Measurements from ENCODE around the gene GUSB. TPM values are rescaled to one million over a fixed set of nuclear protein-coding genes. Genes with fewer than 3 reads are reported as not detected.
A peak's percentile ranks its signal among the peaks of the same experiment; 100 is the strongest.
"Not testable (repeated sequence)": the region's sequence is repeated elsewhere in the genome, so short reads cannot be mapped to it uniquely, and the experiment has no call there.

Gene GUSB
- total RNA-seq, 1 donor, result 32.6 TPM

DNA sequence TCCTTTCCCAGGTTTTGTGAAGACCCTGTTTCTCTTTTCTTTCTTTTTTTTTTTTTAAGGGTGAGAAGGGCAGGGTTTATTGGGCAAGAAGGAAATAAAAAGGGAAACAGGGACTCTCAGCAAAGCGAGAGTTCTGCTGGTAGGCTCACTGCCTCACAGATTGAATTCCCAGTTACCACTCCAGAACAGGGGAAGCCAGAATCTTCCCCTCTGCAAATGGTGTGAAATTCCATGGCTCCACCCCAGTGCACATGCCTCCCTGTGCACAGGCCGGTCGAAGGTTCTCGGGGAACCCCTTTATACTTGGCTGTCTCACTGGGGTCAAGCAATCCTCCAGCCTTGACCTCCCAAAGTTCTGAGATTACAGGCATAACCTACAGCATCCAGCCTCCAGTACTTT lies 10.5 kb upstream of the GUSB start:
- Histone ChIP-seq H3K4me3 (ENCODE audit: insufficient read depth, low read length) (no peak overlapping the region), H3K4me1 (ENCODE audit: insufficient read depth, low read length) (no peaks in the 10 kb centered on the region), H3K79me2 (ENCODE audit: insufficient read depth, low read length) (no peaks in the 10 kb centered on the region), H3K9me3 (ENCODE audit: low read depth, low read length) (no peaks in the 10 kb centered on the region), H2AFZ (ENCODE audit: low read length) (no peak overlapping the region), H3K27me3 (ENCODE audit: insufficient read depth, low read length) (no peaks in the 10 kb centered on the region), H3K4me2 (ENCODE audit: insufficient read depth, low read length) (no peak overlapping the region), H3K27ac (ENCODE audit: low read depth, low read length) (no peak overlapping the region), H4K20me1 (ENCODE audit: insufficient read depth, low read length) (no peaks in the 10 kb centered on the region), H3K36me3 (ENCODE audit: insufficient read depth, low read length) (no peaks in the 10 kb centered on the region)
- DNase-seq (ENCODE audit: insufficient read length, low spot score, missing footprints), result no peak
- TF ChIP-seq, protein P1, sequence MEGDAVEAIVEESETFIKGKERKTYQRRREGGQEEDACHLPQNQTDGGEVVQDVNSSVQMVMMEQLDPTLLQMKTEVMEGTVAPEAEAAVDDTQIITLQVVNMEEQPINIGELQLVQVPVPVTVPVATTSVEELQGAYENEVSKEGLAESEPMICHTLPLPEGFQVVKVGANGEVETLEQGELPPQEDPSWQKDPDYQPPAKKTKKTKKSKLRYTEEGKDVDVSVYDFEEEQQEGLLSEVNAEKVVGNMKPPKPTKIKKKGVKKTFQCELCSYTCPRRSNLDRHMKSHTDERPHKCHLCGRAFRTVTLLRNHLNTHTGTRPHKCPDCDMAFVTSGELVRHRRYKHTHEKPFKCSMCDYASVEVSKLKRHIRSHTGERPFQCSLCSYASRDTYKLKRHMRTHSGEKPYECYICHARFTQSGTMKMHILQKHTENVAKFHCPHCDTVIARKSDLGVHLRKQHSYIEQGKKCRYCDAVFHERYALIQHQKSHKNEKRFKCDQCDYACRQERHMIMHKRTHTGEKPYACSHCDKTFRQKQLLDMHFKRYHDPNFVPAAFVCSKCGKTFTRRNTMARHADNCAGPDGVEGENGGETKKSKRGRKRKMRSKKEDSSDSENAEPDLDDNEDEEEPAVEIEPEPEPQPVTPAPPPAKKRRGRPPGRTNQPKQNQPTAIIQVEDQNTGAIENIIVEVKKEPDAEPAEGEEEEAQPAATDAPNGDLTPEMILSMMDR (IDR thresholded peaks at IDR 0.05; ENCODE audit: extremely low read depth, low read depth, low read length), result no peak

DNA sequence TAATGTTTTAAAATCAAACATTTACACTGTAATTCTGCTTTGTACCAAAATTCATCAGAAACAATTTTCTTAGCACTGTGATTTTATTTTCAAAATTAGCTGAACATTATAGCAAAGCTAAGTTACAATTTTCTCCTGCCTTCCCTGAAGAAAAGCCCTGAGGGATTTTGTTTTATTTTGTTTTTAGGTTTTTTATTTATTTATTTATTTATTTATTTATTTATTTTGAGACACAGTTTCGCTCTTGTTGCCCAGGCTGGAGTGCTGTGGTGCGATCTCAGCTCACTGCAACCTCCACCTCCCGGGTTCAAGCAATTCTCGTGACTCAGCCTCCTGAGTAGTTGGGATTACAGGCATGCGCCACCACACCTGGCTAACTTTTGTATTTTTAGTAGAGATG lies 9.8 kb upstream of the GUSB start:
- H3K4me3 ChIP-seq (ENCODE audit: insufficient read depth, low read length); H3K27me3 ChIP-seq (ENCODE audit: insufficient read depth, low read length); DNase-seq (ENCODE audit: insufficient read length, low spot score, missing footprints); H3K4me1 ChIP-seq (ENCODE audit: insufficient read depth, low read length); H2AFZ ChIP-seq (ENCODE audit: low read length); H3K9me3 ChIP-seq (ENCODE audit: low read depth, low read length); H4K20me1 ChIP-seq (ENCODE audit: insufficient read depth, low read length); H3K36me3 ChIP-seq (ENCODE audit: insufficient read depth, low read length); H3K79me2 ChIP-seq (ENCODE audit: insufficient read depth, low read length); H3K27ac ChIP-seq (ENCODE audit: low read depth, low read length); H3K4me2 ChIP-seq (ENCODE audit: insufficient read depth, low read length): not testable (repeated sequence)

DNA sequence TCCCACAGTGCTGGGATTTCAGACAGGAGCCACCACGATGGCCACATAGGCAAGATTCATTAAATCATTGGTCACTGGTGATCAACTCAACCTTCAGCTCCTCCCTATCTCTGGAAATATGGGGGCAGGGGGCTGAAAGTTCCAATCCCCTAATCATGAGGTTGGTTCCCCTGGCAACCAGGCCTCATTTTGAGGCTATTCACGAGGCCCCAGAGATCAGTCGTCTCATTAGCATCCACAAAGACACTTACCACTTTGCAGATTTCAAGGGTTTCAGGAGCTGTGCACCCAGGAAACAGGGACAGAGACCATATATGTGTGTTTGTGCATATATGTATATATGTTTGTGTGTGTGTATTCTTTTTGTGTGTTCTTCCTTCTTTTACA lies 7.7 kb upstream of the GUSB start:
- no peak overlapping the region for H3K27ac ChIP-seq (ENCODE audit: low read depth, low read length)
- no peaks in the 10 kb centered on the region for H3K4me1 ChIP-seq (ENCODE audit: insufficient read depth, low read length)
- peak; percentile 8 for DNase-seq (ENCODE audit: insufficient read length, low spot score, missing footprints)
- no peaks in the 10 kb centered on the region for H4K20me1 ChIP-seq (ENCODE audit: insufficient read depth, low read length)
- no peak overlapping the region for H3K4me2 ChIP-seq (ENCODE audit: insufficient read depth, low read length)
- TF ChIP-seq, protein P1 (IDR thresholded peaks at IDR 0.05; ENCODE audit: extremely low read depth, low read depth, low read length), result no peak
- H3K27me3 ChIP-seq (ENCODE audit: insufficient read depth, low read length), result no peaks in the 10 kb centered on the region
- H3K9me3 ChIP-seq (ENCODE audit: low read depth, low read length), result no peaks in the 10 kb centered on the region
- H3K36me3 ChIP-seq (ENCODE audit: insufficient read depth, low read length), result no peaks in the 10 kb centered on the region
- H3K4me3 ChIP-seq (ENCODE audit: insufficient read depth, low read length), result no peak overlapping the region
- H2AFZ ChIP-seq (ENCODE audit: low read length), result no peak overlapping the region
- no peaks in the 10 kb centered on the region for H3K79me2 ChIP-seq (ENCODE audit: insufficient read depth, low read length)

DNA sequence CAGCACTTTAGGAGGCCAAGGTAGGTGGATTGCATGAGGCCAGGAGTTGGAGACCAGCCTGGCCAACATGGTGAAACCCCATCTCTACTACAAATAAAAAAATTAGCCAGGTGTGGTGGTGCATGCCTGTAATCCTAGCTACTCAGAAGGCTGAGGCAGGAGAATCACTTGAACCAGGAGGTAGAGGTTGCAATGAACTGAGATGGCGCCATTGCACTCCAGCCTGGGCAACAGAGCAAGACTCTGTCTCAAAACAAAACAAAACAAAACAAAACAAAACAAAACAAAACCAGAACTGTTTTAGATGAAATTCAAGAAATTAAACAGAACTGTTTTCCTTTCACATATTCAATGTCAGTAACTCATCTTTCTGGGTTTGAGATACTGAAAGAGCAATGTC lies 6.5 kb upstream of the GUSB start:
- H3K36me3 ChIP-seq (ENCODE audit: insufficient read depth, low read length); H4K20me1 ChIP-seq (ENCODE audit: insufficient read depth, low read length); H3K27me3 ChIP-seq (ENCODE audit: insufficient read depth, low read length); H3K4me1 ChIP-seq (ENCODE audit: insufficient read depth, low read length); H3K79me2 ChIP-seq (ENCODE audit: insufficient read depth, low read length); H2AFZ ChIP-seq (ENCODE audit: low read length); DNase-seq (ENCODE audit: insufficient read length, low spot score, missing footprints); H3K4me3 ChIP-seq (ENCODE audit: insufficient read depth, low read length); H3K9me3 ChIP-seq (ENCODE audit: low read depth, low read length); H3K27ac ChIP-seq (ENCODE audit: low read depth, low read length); H3K4me2 ChIP-seq (ENCODE audit: insufficient read depth, low read length): not testable (repeated sequence)

DNA sequence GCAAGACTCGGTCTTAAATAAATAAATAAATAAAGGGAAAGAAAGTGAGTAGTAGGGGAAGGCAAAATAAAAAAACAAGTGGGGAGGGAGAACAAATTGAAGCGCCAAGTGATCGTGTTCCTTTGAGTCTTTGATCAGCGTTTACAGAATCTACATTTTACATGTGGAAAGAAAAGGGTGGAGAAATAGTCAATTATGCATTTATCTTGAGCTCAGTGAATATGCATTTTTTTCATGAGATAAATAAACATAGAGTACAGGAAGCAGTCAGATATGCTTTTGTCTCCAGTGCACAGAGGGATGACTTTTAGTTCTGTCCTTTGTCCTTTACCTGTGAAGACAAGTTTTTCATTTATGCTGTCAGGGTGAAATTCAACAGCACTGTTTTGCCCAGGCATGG lies 6.1 kb upstream of the GUSB start:
- no peak overlapping the region for H3K4me2 ChIP-seq (ENCODE audit: insufficient read depth, low read length)
- TF ChIP-seq, protein P1 (IDR thresholded peaks at IDR 0.05; ENCODE audit: extremely low read depth, low read depth, low read length), result no peak
- no peaks in the 10 kb centered on the region for H3K4me1 ChIP-seq (ENCODE audit: insufficient read depth, low read length)
- H3K27me3 ChIP-seq (ENCODE audit: insufficient read depth, low read length), result no peaks in the 10 kb centered on the region
- no peak overlapping the region for H2AFZ ChIP-seq (ENCODE audit: low read length)
- H3K9me3 ChIP-seq (ENCODE audit: low read depth, low read length), result no peaks in the 10 kb centered on the region
- H3K27ac ChIP-seq (ENCODE audit: low read depth, low read length), result no peak overlapping the region
- H3K36me3 ChIP-seq (ENCODE audit: insufficient read depth, low read length), result no peaks in the 10 kb centered on the region
- DNase-seq (ENCODE audit: insufficient read length, low spot score, missing footprints), result no peak
- no peaks in the 10 kb centered on the region for H4K20me1 ChIP-seq (ENCODE audit: insufficient read depth, low read length)
- no peaks in the 10 kb centered on the region for H3K79me2 ChIP-seq (ENCODE audit: insufficient read depth, low read length)
- H3K4me3 ChIP-seq (ENCODE audit: insufficient read depth, low read length), result no peak overlapping the region

Data from osteoblast (primary cell).